ENCODE results near the gene TMEFF2. TPM values are rescaled to one million over a fixed set of nuclear protein-coding genes. Genes with fewer than 3 reads are reported as not detected.

The TMEFF2 gene
- total RNA-seq, 8 experiments from 2014 or later: 0.35 to 15.8 (median 11.9) TPM

GRCh38 chr2:192044496-192044895 is 150.2 kb downstream of the TMEFF2 start:
- no peak for ATAC-seq (replicated peaks in 6 of 8)
- Histone ChIP-seq H3K4me3 (no peak overlapping the region), H3K27ac (no peak overlapping the region), H3K4me1 (replicated peaks in 1 of 2) (peaks cover 3 to 5% of the 10 kb centered on the region in 2 donors)
- 60 to 100% (median 97%) methylated on average over 1 to 2 of the region's 2 CpGs; no CpG with 5 or more reads in 4 of the 10 experiments for WGBS, 10 experiments
- in situ Hi-C loops (cut with MboI; ENCODE audit: low pct_unique_long_range_greater_than_20kb in 2 of 9, low sequenced_read_pairs in 9 of 9, unreplicated experiment in 9 of 9): loop anchor here in 1 of 9 experiments (25.0 kb wide), 1 partner anchor 118 kb away; no protein-coding TSS in a partner anchor

- ATAC-seq (replicated peaks in 6 of 8): no peak
- 50 to 100% (median 83%) methylated on average over 1 to 5 of the region's 6 CpGs; no CpG with 5 or more reads in 1 of the 10 experiments for WGBS, 10 experiments
- Histone ChIP-seq H3K4me3 (no peak overlapping the region), H3K4me1 (replicated peaks in 1 of 2) (peaks cover 3 to 5% of the 10 kb centered on the region in 2 donors), H3K27ac (no peak overlapping the region)
- in situ Hi-C loops (cut with MboI; ENCODE audit: low pct_unique_long_range_greater_than_20kb in 2 of 9, low sequenced_read_pairs in 9 of 9, unreplicated experiment in 9 of 9): loop anchor here in 1 of 9 experiments (25.0 kb wide), 1 partner anchor 119 kb away; no protein-coding TSS in a partner anchor
Measured at GRCh38 chr2:192043216-192043870, 151.4 kb downstream of the TMEFF2 start.

GRCh38 chr2:192042126-192042525 is 152.6 kb downstream of the TMEFF2 start:
- 43 to 100% (median 89%) methylated on average over 1 to 4 of the region's 5 CpGs; no CpG with 5 or more reads in 1 of the 10 experiments for WGBS, 10 experiments
- ATAC-seq (replicated peaks in 6 of 8): no peak
- H3K4me3 ChIP-seq: no peak overlapping the region
- peaks cover 0 to 2% of the 10 kb centered on the region in 2 donors for H3K4me1 ChIP-seq (replicated peaks in 1 of 2)
- in situ Hi-C loops (cut with MboI; ENCODE audit: low pct_unique_long_range_greater_than_20kb in 2 of 9, low sequenced_read_pairs in 9 of 9, unreplicated experiment in 9 of 9): loop anchor here in 1 of 9 experiments (25.0 kb wide), 1 partner anchor 120 kb away; no protein-coding TSS in a partner anchor
- H3K27ac ChIP-seq: no peak overlapping the region

- WGBS, 10 experiments: 33 to 100% (median 87%) methylated on average over 1 of the region's 1 CpG; no CpG with 5 or more reads in 2 of the 10 experiments
- Histone ChIP-seq H3K27ac (no peak overlapping the region), H3K4me1 (replicated peaks in 1 of 2) (no peaks in the 10 kb centered on the region), H3K4me3 (no peak overlapping the region)
- in situ Hi-C loops (cut with MboI; ENCODE audit: low pct_unique_long_range_greater_than_20kb in 2 of 9, low sequenced_read_pairs in 9 of 9, unreplicated experiment in 9 of 9): loop anchor here in 1 of 9 experiments (25.0 kb wide), 1 partner anchor 124 kb away; no protein-coding TSS in a partner anchor
- ATAC-seq (replicated peaks in 6 of 8): no peak
Measured at GRCh38 chr2:192038110-192038509, 156.6 kb downstream of the TMEFF2 start.

GRCh38 chr2:192035731-192036442 is 158.8 kb downstream of the TMEFF2 start:
- ATAC-seq (replicated peaks in 6 of 8): peak in 3 of 8 experiments; percentile 91 to 95 (median 94)

GRCh38 chr2:192030856-192031255 is 163.9 kb downstream of the TMEFF2 start:
- Histone ChIP-seq H3K27ac (no peak overlapping the region), H3K4me1 (replicated peaks in 1 of 2) (peaks cover 7 to 13% of the 10 kb centered on the region in 2 donors), H3K4me3 (no peak overlapping the region)
- WGBS, 10 experiments: 60 to 100% (median 92%) methylated on average over 1 to 3 of the region's 3 CpGs; no CpG with 5 or more reads in 2 of the 10 experiments
- in situ Hi-C loops (cut with MboI; ENCODE audit: low pct_unique_long_range_greater_than_20kb in 2 of 9, low sequenced_read_pairs in 9 of 9, unreplicated experiment in 9 of 9): loop anchor here in 1 of 9 experiments (25.0 kb wide), 1 partner anchor 131 kb away; no protein-coding TSS in a partner anchor
- ATAC-seq (replicated peaks in 6 of 8): no peak

More at GRCh38 chr2:192035731-192036442, 158.8 kb downstream of the TMEFF2 start:
- Histone ChIP-seq H3K4me1 (replicated peaks in 1 of 2) (no peaks in the 10 kb centered on the region), H3K4me3 (no peak overlapping the region), H3K27ac (no peak overlapping the region)
- in situ Hi-C loops (cut with MboI; ENCODE audit: low pct_unique_long_range_greater_than_20kb in 2 of 9, low sequenced_read_pairs in 9 of 9, unreplicated experiment in 9 of 9): loop anchor here in 1 of 9 experiments (25.0 kb wide), 1 partner anchor 126 kb away; no protein-coding TSS in a partner anchor
- 0 to 83% (median 64%) methylated on average over 1 to 3 of the region's 3 CpGs for WGBS, 10 experiments

- H3K4me3 ChIP-seq: no peak overlapping the region
- no peak for ATAC-seq (replicated peaks in 6 of 8)
- no peak overlapping the region for H3K27ac ChIP-seq
- 60 to 100% (median 71%) methylated on average over 1 of the region's 1 CpG; no CpG with 5 or more reads in 7 of the 10 experiments for WGBS, 10 experiments
- H3K4me1 ChIP-seq (replicated peaks in 1 of 2): peaks cover 9 to 18% of the 10 kb centered on the region in 2 donors
- in situ Hi-C loops (cut with MboI; ENCODE audit: low pct_unique_long_range_greater_than_20kb in 2 of 9, low sequenced_read_pairs in 9 of 9, unreplicated experiment in 9 of 9): loop anchor here in 1 of 9 experiments (25.0 kb wide), 1 partner anchor 132 kb away; no protein-coding TSS in a partner anchor
Measured at GRCh38 chr2:192030289-192030688, 164.4 kb downstream of the TMEFF2 start.

- no peak overlapping the region for H3K4me3 ChIP-seq
- in situ Hi-C loops (cut with MboI; ENCODE audit: low pct_unique_long_range_greater_than_20kb in 2 of 9, low sequenced_read_pairs in 9 of 9, unreplicated experiment in 9 of 9): loop anchor here in 1 of 9 experiments (25.0 kb wide), 1 partner anchor 133 kb away; no protein-coding TSS in a partner anchor
- ATAC-seq (replicated peaks in 6 of 8): no peak
- H3K27ac ChIP-seq: no peak overlapping the region
- 40 to 92% (median 77%) methylated on average over 1 to 2 of the region's 2 CpGs; no CpG with 5 or more reads in 4 of the 10 experiments for WGBS, 10 experiments
- H3K4me1 ChIP-seq (replicated peaks in 1 of 2): peaks cover 9 to 24% of the 10 kb centered on the region in 2 donors
Measured at GRCh38 chr2:192029089-192029488, 165.6 kb downstream of the TMEFF2 start.

- Histone ChIP-seq H3K27ac (no peak overlapping the region), H3K4me3 (no peak overlapping the region), H3K4me1 (replicated peaks in 1 of 2) (peaks cover 9 to 24% of the 10 kb centered on the region in 2 donors)
- in situ Hi-C loops (cut with MboI; ENCODE audit: low pct_unique_long_range_greater_than_20kb in 2 of 9, low sequenced_read_pairs in 9 of 9, unreplicated experiment in 9 of 9): loop anchor here in 1 of 9 experiments (25.0 kb wide), 1 partner anchor 136 kb away; no protein-coding TSS in a partner anchor
- ATAC-seq (replicated peaks in 6 of 8): peak in 1 of 8 experiments; percentile 5
- WGBS, 10 experiments: 0 to 100% (median 74%) methylated on average over 1 of the region's 1 CpG
Measured at GRCh38 chr2:192026825-192027120, 168.0 kb downstream of the TMEFF2 start.

- Histone ChIP-seq H3K27ac (no peak overlapping the region), H3K4me1 (replicated peaks in 1 of 2) (peaks cover 9 to 24% of the 10 kb centered on the region in 2 donors), H3K4me3 (no peak overlapping the region)
- 0 to 67% (median 42%) methylated on average over 1 to 7 of the region's 7 CpGs; no CpG with 5 or more reads in 1 of the 10 experiments for WGBS, 10 experiments
- in situ Hi-C loops (cut with MboI; ENCODE audit: low pct_unique_long_range_greater_than_20kb in 2 of 9, low sequenced_read_pairs in 9 of 9, unreplicated experiment in 9 of 9): loop anchor here in 1 of 9 experiments (25.0 kb wide), 1 partner anchor 136 kb away; no protein-coding TSS in a partner anchor
- peak; percentile 47 to 76 (median 61) for ATAC-seq (replicated peaks in 6 of 8)
Measured at GRCh38 chr2:192026059-192026824, 168.5 kb downstream of the TMEFF2 start.

GRCh38 chr2:192025637-192026036 is 169.1 kb downstream of the TMEFF2 start:
- WGBS, 10 experiments: 0 to 80% (median 59%) methylated on average over 1 to 4 of the region's 4 CpGs; no CpG with 5 or more reads in 2 of the 10 experiments
- ATAC-seq (replicated peaks in 6 of 8): peak in 5 of 8 experiments; percentile 33 to 95 (median 77)

GRCh38 chr2:192023006-192023405 is 171.7 kb downstream of the TMEFF2 start:
- in situ Hi-C loops (cut with MboI; ENCODE audit: low pct_unique_long_range_greater_than_20kb in 2 of 9, low sequenced_read_pairs in 9 of 9, unreplicated experiment in 9 of 9): loop anchor here in 1 of 9 experiments (25.0 kb wide), 1 partner anchor 89 kb away; no protein-coding TSS in a partner anchor
- 70 to 100% (median 92%) methylated on average over 1 to 3 of the region's 3 CpGs for WGBS, 10 experiments
- peaks cover 9 to 24% of the 10 kb centered on the region in 2 donors for H3K4me1 ChIP-seq (replicated peaks in 1 of 2)
- no peak for ATAC-seq (replicated peaks in 6 of 8)
- H3K27ac ChIP-seq: no peak overlapping the region
- H3K4me3 ChIP-seq: no peak overlapping the region

More at GRCh38 chr2:192025637-192026036, 169.1 kb downstream of the TMEFF2 start:
- in situ Hi-C loops (cut with MboI; ENCODE audit: low pct_unique_long_range_greater_than_20kb in 2 of 9, low sequenced_read_pairs in 9 of 9, unreplicated experiment in 9 of 9): loop anchor here in 1 of 9 experiments (25.0 kb wide), 1 partner anchor 137 kb away; no protein-coding TSS in a partner anchor
- Histone ChIP-seq H3K4me3 (no peak overlapping the region), H3K4me1 (replicated peaks in 1 of 2) (peaks cover 9 to 24% of the 10 kb centered on the region in 2 donors), H3K27ac (no peak overlapping the region)

Data from motor neuron (in vitro differentiated cells).